Activated naive CD8-positive, alpha-beta T cell treated with anti-CD3 and anti-CD28 coated beads, Interleukin-2, amount 50 U/mL, for 16 hours (primary cell): ENCODE results near the gene ZNF367.
"Not testable (repeated sequence)": the region's sequence is repeated elsewhere in the genome, so short reads cannot be mapped to it uniquely, and the experiment has no call there.

Experiments used
- DNase-seq: peaks from one replicate; pipeline ENCODE4 v3.0.0-alpha.2; 2020; ENCODE audit warnings: low read depth, low spot score

The ZNF367 gene

DNA sequence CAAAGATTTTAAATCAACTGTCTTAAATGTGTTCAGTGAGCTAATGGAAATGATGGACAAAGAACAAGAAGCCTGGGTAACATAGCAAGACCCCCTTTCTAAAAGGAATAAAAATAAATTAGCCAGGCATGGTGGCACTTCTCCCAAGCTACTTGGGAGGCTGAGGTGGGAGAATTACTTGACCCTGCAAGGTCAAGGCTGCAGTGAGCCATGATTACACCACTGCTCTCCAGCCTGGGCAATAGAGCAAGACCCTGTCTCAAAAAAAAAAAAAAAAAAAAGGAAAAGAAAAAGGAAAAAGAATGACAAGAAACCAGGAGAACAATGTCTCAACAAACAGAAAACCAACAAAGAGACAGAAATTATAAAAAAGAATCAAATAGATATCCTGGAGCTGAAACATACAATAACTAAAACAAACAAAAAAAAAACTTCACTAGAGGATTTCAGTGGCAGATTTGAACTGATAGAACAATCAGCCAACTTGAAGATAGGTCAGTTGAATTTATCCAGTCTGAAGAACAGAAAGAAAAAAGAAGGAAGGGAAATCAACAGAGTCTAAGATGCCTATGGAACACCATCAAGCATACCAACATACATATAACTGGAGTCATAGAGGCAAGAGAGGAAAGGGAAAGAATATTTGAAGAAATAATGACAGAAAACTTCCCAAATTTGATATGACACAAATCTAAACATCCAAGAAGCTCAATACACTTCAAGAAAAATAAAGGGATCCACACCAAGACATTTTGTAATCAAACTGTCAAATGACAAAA is 17.8 kb downstream of the ZNF367 start:
- no peak for DNase-seq

DNA sequence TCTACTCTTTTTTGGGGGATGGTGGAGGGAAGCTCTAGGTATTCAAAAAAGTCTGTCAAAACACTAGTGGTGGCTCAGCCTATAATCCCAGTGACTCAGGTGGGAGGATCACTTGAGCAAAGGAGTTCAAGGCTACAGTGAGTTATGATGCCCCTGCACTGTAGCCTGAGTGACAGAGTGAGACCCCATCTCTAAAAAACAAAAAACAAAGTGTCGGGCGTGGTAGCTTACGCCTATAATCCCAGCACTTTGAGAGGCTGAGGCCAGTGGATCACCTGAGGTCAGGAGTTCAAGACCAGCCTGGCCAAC is 18.9 kb downstream of the ZNF367 start:
- no peak for DNase-seq

DNA sequence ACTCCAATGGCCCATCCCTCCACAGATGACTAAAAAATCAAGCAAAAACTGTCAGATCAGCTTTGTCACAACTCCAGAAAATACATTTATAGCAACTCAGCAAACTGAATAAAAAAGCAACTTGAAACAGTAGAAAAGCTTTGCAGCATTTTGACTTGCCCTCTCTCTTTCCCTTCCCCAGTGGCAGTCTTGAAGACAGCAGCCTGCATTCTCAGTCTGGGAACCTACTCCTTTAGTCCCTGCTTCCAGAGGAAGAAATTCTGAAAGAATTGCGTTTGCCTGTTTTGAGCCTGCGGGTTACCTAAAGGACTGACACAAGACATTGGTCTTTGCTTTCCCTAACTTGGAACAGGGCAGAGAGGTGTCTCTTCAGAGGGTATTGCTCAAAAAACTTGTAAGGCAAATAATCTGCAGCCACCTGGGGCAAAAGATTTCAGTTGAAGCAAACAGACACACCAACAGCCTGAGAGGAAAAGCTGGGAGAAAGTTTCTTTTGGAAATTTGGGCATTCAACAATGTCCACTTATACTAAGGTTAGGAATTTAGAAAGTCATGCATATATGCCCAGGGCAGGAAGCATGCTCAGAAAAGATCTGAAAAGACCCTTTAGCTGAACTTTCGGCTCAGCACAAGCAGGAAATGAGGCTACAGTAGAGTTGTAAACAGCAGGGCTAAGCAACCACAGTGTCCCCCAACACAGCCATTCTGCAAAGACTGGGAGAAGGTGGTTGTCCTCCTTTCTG is 19.4 kb downstream of the ZNF367 start:
- DNase-seq = no peak

DNA sequence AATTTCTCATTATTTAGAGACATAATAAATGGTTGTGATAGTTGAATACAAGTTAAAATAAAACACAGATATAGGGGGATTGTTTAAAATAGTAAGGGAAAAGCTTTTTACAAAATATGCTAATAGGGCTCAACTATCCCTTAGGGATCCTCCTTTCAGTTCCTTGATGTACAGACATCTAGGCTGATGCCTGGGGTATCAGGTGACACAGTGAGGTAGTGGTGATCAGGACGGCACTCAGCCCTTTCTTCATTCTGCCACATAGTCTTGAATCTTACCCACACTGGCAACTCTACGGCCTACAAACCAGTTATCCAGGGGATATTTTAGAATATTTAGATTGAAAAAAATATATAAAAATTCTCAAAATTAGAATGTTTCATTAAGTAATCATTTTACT is 22.2 kb downstream of the ZNF367 start:
- no peak for DNase-seq

DNA sequence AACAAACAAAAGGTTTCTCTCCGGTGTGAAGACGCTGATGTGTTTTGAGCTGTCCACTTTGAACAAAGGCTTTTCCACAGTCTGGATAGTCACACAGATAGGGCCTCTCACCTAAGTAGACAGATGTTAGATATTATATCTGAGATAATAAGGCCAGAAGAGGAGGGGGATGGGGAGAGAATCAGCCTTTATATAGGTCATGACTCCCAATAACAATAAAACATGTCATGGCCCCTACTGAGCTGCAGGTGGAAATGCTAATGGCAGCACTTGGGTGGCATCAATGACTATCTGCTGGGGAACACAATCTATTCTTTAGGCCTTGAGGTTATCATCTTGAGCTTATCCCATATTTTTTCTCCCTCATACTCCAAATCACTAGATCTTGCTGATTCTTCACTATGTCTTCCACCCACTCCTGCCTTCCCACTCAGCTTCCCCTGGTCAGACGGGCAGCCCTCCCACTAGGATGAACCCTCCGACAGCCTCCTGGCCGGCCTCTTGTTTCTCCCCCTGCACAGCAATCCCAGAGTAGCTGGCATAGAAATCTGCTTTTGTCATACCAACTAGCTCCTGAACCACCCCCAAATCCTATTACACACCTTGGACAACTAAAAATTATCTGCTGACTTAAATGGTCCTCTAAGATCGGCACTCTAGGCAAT is 23.2 kb downstream of the ZNF367 start:
- DNase-seq = no peak

DNA sequence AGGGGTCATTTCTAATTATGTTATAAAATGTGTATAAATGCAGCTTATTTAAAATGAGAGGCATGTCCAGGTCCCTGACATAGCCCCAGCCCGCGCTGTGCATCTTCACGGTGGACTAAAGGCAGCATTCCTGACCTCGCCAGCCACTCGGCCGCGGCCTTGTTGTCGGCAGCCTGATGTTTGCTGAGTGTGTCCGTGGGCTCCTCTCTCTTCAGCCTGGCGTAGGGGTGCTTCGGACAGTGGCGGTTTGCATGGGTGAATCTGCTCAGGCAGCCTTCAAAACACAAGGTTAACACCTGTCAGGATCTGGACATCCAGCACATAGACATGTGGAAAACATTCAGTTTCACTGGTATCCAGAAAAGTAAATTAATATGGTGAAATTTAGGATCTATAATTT is 25.9 kb downstream of the ZNF367 start:
- no peak for DNase-seq

DNA sequence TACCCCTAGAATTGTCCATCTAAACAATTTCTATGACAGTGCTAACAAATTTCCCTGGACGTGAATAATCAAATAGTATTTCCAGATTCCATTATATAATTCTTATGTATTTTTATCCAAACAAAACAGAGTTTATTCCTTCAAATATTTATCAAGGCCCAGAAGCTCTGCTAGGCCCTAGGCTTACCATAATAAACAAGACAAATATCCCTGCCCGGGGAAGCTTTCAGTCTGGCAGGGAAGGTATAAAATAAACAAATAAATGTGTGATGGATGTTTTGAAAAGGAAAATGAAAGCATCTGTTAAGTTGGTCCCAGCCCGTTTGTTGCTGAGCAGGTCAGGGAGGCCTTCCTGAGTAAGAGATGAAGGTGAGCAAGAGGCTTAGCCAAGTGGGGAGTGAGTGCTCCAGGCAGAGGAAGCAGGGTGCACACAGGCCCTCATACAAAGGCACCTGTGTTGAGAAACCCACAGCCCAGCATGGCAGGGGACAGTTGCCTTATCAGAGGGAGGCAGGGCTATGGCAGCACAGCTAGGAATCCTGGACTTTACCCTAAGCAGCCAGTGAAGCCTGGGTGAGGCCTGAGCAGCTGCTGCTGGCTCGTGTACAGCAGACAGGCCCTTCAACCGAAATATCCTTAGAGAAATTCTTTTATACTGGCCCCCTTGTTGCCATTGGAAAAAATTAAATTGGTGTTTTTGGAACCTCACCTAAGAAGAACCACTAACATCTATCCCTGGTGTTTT is 27.0 kb downstream of the ZNF367 start:
- no peak for DNase-seq

DNA sequence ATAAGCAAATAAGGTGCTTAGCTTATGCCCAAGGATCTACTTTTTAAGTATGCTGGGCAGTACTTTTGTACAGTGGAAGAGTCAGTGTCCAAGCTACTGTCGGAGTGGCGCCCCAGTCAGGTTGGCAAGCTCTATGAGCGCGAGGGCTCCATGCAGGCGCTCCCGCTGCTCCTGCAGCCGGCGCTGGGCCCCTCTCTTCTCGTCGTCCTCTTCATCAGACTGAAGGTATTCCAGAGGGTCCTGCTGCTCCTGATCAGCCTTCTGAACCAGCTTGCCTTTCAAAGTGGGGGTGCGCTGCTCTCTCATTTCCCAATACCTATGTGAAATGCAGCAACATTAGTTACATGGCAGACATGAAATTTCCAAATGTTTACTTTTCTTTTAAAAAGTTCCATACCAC is 30.0 kb downstream of the ZNF367 start:
- DNase-seq = no peak

DNA sequence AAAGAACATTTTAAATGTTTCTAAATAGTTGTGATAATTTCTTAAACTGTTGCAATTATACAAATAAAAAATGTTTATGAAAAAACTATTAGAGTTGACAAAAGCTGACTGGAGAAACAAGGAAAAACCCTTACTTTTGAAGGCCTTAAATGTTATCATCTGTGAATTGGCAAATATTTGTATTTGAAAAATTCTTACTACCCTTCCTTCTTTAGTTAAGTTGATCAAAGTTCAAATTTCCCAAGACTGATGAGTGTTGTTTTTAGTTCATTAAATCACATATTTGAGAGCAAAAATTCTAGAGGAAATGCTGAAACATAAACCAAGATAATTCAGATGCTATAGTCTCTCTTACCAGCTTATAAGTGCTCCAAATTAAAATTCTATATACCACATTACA is 32.0 kb downstream of the ZNF367 start:
- no peak for DNase-seq

DNA sequence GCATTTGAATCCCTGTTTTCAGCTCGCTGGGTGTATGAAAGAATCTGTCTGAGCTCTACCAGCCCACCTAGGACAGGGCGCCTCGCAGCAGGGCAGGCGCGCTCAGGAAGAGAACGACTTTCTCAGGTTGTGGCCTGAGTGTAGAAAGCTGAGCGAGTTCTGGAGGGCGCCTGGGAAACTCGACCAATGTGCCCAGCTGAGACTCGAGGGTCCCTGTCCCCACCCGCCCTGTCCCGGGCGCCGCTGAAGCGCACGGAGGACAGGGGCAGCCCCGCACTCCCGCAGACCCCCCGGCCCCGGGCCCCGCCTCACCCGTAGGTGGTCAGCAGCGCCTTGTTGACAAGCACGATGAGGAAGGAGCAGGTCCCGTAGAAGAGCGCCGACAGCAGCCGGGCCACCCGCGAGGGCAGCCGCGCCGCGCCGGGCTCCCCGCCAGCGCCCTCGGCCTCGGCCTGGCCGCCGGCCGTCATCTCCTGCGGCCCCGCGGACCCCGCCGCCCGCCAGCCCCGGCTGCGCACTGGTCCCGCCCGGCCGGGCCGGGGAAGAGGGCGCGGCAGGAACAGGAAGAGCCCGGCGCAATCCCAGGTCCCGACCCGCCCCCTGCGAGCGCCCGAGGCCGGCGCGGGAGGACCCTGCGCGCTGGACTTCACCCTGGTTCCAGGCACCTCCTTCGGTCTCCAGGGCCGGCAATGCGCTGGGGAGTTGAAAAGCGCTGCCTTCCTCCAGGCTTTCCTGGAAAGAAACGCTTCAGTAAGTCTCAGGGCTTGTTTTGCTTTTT is 34.8 kb downstream of the ZNF367 start, which contains the start of gene SLC35D2:
Gene SLC35D2 (minus strand): TSS at position 547 of the 778 bp plus-strand sequence. CDS start 77 bp downstream, at position 470.
- DNase-seq = no peak

DNA sequence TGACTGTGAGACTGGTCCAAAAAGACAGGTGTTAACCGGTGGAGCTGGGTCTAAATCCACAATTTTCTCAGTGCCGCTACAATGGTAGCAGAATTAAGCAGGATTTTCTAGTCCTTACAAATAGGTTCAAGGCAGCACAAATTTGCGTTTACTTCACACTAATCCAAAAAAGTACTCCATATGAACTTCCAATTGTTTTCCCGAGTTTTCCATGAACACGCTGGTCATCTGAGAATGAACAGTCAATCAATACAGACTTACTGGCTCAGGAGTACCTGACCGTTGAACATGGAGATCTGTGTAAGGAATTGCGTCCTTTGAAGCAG is 35.4 kb downstream of the ZNF367 start:
- no peak for DNase-seq

DNA sequence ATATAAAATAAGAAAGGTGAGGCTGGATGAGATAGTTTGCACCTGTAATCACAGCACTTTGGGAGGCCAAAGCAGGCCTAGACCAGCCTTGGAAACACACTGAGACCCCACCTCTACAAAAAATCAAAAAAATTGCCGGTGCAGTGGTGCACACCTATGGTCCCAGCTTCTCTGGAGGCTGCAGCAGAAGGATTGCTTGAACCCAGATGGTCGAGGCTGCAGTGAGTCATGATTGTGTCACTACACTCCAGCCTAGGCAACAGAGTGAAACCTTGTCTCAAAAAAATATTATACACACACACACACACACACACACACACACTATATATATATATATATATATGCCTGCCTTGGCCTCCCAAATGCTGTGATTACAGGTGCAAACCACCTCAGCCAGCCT is 36.0 kb downstream of the ZNF367 start:
- DNase-seq = no peak

DNA sequence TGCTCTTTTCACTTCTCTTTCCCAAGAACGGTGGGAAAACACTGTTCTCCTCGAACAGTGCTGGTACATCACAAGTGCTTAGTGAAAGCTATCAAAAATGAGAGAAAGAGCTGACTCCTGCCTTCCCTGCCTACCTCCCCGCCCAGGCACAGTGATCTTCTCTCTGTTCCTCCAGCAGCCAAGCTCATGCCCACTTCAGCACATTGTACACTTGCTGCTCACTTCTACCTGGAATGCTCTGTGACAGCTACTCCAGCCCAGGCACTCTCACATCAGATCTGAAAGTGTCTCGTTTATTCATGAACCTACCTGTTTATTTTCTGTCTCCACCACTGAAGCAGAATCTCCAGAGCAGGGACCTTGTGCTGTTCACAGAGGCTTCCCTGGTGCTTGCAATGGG is 36.5 kb downstream of the ZNF367 start:
- no peak for DNase-seq

DNA sequence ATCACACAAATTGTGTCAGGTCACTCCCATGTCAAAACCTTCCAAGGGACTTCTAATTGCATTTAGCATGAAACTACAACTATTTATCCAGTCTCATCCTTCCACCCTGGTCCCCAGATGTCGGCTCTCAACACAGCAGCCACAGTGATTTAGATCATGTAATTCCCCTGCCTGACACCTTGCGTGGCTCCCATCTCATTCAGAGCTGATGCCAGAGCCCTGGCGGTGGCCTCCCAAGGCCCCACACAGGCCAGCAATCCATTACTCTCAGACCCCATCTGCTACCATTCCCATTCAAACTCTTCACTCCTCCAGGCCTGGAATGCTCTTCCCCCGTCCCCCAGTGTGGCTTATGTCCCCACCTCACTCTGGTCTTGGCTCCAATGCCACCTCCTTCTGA is 37.0 kb downstream of the ZNF367 start:
- no peak for DNase-seq

DNA sequence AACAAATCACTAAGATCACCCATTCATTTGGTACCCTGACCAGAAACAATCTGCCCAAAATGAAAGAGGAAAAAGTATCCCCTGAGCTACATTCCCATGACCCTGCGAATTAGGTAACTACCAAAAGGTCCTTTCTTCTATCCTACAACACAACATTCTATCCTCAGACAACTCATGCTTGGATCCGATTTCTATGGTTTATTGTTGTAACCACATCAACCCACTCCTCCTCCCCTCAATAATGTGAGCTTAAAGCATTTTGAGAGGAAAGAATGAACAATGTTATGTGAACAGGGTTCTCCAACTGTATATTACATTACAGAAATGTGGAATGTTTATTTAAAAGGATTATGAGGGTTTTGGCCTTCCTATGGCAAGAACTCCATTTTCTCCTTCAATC is 38.7 kb downstream of the ZNF367 start:
- no peak for DNase-seq

DNA sequence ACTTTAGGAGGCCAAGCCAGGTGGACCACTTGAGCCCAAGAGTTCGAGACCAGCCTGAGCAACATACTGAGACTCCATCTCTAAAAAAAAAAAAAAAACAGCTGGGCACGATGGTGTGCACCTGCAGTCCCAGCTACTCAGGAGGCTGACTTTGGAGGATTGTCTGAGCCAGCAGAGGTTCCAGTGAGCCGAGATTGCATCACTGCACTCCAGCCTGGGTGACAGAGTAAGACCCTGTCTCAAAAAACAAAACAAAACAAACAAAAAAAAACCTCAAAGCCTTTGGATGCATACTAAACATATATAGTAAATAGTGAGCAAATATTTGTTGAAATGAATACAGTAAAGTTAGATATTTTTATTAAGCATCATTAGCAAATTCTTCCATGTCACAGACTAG is 40.0 kb downstream of the ZNF367 start:
- DNase-seq = no peak

DNA sequence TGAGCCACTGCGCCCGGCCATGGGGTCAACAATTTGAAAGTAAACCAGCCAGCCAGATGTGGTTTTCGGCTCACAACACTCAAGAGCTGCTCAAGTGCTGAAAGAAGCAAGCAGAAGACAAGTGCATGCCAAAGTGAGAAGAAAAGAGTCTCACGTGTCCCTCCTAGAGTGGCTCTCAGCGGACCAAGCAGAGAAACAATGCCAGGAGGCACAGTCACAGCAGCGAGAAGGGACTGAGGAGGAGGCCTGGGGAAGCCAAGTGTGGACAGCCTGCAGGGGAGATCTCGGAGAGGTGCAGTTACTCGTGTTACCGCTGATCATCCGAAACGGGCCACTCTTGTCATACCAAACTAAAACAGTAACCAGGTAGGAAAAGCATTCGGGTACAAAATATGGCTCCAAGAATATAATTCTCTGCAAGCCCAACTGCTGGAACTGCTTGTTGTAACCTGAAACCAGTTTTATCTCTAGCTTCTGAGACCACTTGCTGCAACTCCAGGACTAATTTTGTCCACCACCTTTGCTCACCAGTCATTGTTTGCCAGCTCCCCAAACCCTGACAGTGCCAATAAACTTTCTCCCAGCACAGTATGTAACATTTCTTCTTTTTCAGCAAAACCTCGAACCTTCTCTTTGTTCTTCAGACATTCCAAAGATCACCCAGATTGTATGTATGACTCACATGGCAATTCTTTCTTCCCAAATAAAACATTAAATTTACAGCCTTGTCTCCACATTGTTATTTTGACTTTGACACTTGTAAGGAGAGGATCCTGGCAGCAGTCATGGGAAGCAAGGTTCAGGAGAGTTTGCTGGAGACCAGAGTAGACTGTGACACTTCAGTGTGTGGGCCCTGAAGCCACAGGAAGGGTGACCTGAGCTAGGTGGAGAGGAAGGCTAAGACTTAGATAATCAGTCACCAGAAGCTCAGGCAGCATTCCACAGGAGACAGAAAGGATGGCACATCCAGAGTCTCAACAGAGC is 41.0 kb downstream of the ZNF367 start:
- no peak for DNase-seq

DNA sequence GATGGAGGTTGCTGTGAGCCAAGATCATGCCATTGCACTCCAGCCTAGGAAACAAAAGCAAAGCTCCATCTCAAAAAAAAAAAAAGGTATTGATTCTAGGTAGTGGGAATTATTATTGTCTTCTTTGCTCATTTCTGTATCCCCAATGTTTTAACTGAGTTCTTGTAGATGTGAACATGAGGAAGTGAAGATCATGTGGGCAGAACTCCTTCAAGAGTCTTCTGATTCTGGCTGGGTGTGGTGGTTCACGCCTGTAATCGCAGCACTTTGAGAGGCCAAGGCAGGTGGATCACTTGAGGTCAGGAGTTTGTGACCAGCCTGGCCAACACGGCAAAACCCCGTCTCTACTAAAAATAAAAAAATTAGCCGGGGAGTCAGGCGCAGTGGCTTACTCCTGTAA is 42.7 kb downstream of the ZNF367 start:
- DNase-seq = not testable (repeated sequence)

DNA sequence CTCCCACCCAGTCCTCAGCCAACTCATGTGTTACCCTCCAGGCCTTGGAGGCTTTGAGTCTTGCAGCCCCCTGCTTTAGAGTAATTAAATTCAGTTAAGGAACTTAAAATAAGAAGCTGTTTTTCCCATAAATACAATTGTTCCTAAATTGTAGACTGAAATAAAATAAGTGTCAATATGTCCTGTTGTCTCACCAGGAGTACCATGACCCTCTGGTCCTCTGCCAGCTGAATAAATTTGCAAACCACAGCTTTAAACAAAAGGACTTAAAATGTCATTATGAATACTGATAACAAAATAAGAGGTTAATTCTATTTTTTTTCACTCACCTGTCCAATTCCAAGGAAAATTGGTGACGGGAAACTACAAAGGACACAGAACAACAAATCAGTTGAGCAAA is 50.2 kb downstream of the ZNF367 start:
- no peak for DNase-seq
